Glutamatergic neuron (in vitro differentiated cells): Measurements from ENCODE around the gene TPGS2. TPM values are rescaled to one million over a fixed set of nuclear protein-coding genes. Genes with fewer than 3 reads are reported as not detected.

ENCODE experiments used
- DNase-seq: peaks from one replicate; pipeline ENCODE4 v3.0.0; 2022
- H3K27ac Mint-ChIP-seq: one replicate; pipeline ENCODE4 v1.8.0; 2020; ENCODE audit warnings: mild to moderate bottlenecking, mixed read lengths, inconsistent platforms; ENCODE audit not compliant: unreplicated experiment
- H3K27me3 Mint-ChIP-seq: one replicate; pipeline ENCODE4 v1.8.0; 2020; ENCODE audit warnings: mild to moderate bottlenecking, moderate library complexity, mixed read lengths, inconsistent platforms; ENCODE audit not compliant: unreplicated experiment
- H3K36me3 Mint-ChIP-seq: one replicate; pipeline ENCODE4 v1.8.0; 2020; ENCODE audit warnings: mild to moderate bottlenecking, mixed read lengths, inconsistent platforms; ENCODE audit not compliant: unreplicated experiment
- H3K4me1 Mint-ChIP-seq: one replicate; pipeline ENCODE4 v1.8.0; 2020; ENCODE audit warnings: mild to moderate bottlenecking, low read depth, mixed read lengths, inconsistent platforms; ENCODE audit not compliant: unreplicated experiment
- H3K4me3 Mint-ChIP-seq: one replicate; pipeline ENCODE4 v1.8.0; 2020; ENCODE audit warnings: mild to moderate bottlenecking, mixed read lengths, inconsistent platforms; ENCODE audit not compliant: unreplicated experiment
- H3K9me3 Mint-ChIP-seq: one replicate; pipeline ENCODE4 v1.8.0; 2020; ENCODE audit warnings: mild to moderate bottlenecking, moderate library complexity, mixed read lengths, inconsistent platforms; ENCODE audit not compliant: unreplicated experiment
- total RNA-seq: library from RNA; stranded (reverse); fragmentation: NEBNext Ultra II Directional; extraction: Animal tissue kit (Norgen Biotek cat#: 25700); gene quantifications from one replicate; pipeline ENCODE4 v1.2.1, GENCODE V29; 2021; ENCODE audit not compliant: unreplicated experiment
- TF ChIP-seq, protein P1 (sequence below): fragments of 200-600 bp; sonication (generic); IDR thresholded peaks from one replicate; pipeline ENCODE4 v1.5.0; 2021; ENCODE audit not compliant: partially characterized antibody, unreplicated experiment

The TPGS2 gene
- total RNA-seq, 1 donor from 2014 or later: 166 TPM

DNA sequence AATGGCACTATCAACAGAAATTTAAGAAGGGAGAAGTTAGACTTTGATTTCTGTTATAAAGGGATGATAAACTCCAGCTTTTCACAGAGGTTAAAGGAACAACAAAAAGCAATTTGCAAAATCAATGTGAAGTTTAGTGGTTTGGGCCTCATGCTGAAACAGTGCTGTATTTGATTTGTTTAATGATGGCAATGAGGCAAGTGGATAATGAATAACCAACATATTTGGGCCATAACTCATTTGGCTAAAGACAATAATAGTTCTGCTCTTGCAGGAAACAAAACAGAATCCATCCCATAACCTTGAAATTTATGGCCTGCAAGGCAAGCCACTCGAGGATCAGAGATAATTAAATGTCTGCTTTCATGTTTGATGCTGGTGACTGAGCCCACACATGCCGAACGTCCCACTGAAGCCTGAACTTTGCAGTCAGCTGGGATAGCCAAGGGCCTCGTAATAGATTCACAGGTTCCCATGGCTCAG is 56.5 kb downstream of the TPGS2 start:
- Mint-ChIP-seq H3K4me1 (peaks cover 12% of the 10 kb centered on the region), H3K27me3 (peaks cover 3% of the 10 kb centered on the region), H3K4me3 (no peak overlapping the region), H3K27ac (no peak overlapping the region), H3K36me3 (no peaks in the 10 kb centered on the region), H3K9me3 (no peaks in the 10 kb centered on the region)
- TF ChIP-seq, protein P1, sequence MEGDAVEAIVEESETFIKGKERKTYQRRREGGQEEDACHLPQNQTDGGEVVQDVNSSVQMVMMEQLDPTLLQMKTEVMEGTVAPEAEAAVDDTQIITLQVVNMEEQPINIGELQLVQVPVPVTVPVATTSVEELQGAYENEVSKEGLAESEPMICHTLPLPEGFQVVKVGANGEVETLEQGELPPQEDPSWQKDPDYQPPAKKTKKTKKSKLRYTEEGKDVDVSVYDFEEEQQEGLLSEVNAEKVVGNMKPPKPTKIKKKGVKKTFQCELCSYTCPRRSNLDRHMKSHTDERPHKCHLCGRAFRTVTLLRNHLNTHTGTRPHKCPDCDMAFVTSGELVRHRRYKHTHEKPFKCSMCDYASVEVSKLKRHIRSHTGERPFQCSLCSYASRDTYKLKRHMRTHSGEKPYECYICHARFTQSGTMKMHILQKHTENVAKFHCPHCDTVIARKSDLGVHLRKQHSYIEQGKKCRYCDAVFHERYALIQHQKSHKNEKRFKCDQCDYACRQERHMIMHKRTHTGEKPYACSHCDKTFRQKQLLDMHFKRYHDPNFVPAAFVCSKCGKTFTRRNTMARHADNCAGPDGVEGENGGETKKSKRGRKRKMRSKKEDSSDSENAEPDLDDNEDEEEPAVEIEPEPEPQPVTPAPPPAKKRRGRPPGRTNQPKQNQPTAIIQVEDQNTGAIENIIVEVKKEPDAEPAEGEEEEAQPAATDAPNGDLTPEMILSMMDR: no peak
- no peak for DNase-seq

DNA sequence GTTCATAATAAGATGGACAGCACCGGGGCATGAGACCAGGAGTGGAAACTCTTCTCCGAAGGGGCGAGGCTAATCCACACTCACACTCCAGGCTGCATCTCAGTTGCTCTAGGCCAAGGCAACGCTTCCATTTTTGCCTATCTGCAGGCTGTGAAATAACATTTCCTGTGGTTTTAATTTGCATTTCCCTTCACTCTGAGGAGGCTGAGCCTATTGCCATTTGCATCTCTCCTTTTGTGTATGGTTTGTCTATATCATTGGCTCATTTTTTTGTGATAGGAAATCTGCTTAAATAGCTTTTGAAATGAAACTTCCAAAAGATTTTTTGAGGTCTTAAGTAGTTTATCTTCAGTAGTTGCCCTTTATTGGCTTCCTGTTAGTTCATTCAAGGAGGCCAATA is 57.6 kb downstream of the TPGS2 start:
- Mint-ChIP-seq H3K27ac (no peak overlapping the region), H3K9me3 (no peaks in the 10 kb centered on the region), H3K4me3 (no peak overlapping the region), H3K27me3 (peaks cover 3% of the 10 kb centered on the region), H3K4me1 (peaks cover 10% of the 10 kb centered on the region), H3K36me3 (no peaks in the 10 kb centered on the region)
- DNase-seq: no peak
- TF ChIP-seq, protein P1: no peak

DNA sequence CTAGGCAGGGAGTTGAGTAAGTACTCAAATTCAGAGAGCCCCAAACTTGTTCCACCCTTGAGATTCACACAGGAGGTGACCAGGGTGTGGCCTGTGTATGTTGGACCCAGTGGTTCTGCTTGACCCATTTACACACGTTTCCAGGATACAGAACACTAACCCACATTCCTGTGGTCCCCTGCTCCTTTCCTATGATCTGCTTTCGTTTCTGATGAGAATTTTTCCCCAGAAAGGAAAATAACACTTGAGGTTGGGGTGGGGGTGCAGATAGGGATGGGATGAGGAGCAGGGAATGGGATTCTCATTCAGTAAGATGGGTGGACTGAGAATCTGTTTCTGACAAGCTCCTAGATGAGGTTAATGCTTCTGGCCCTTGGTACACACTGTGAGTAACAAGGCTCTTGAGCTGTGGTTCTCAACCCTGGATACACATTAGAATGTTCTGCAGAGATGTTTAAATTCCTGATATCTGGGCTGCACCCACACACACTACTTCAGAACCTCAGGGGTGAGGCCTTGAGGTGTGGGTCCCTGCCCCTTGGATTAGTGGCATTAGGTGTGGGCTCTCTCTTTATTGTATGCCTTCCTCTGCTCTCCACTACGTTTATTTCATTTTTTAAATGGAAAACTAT is 58.4 kb downstream of the TPGS2 start:
- Mint-ChIP-seq H3K4me1 (peaks cover 3% of the 10 kb centered on the region), H3K27ac (no peak overlapping the region), H3K27me3 (peaks cover 3% of the 10 kb centered on the region), H3K4me3 (no peak overlapping the region), H3K9me3 (no peaks in the 10 kb centered on the region), H3K36me3 (no peaks in the 10 kb centered on the region)
- TF ChIP-seq, protein P1: no peak
- DNase-seq: no peak

DNA sequence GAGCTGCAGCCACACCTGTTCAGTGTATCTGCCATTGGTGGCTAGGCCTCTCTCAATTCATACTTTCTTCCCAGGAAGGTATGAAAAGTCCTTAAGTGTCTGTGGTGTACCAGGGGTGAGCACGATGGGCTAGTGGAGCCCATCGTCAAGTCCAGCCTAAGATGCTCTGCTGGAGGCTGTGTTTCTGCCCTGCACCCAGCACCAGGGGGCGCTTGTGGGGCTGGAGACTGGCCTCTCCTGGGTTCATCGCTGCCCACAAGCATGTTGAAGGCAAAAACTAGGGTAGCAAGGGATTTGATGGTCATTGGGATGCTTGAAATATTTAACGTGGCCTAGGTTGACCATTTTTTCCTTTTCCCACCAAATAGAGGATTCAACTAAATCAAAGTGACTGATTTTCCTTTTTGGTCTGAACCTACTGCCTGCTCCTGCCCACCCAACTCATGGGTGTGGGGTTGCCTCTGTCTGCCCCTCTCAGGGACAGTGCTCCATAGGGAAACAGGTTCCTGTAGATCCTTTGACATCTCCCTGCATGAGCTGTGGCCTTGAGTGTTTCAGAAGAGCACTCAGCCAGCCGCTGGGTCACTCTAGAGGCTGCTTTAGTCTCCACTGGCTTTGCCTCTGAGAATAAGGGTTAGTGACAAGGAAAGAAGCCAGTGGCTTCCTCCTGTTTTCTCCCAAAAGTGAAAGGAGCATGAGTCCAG is 59.0 kb downstream of the TPGS2 start:
- H3K27ac Mint-ChIP-seq: no peak overlapping the region
- no peaks in the 10 kb centered on the region for H3K36me3 Mint-ChIP-seq
- H3K27me3 Mint-ChIP-seq: peaks cover 3% of the 10 kb centered on the region
- no peak for DNase-seq
- H3K4me1 Mint-ChIP-seq: no peaks in the 10 kb centered on the region
- TF ChIP-seq, protein P1: peak; percentile 22
- H3K9me3 Mint-ChIP-seq: no peaks in the 10 kb centered on the region
- no peak overlapping the region for H3K4me3 Mint-ChIP-seq

DNA sequence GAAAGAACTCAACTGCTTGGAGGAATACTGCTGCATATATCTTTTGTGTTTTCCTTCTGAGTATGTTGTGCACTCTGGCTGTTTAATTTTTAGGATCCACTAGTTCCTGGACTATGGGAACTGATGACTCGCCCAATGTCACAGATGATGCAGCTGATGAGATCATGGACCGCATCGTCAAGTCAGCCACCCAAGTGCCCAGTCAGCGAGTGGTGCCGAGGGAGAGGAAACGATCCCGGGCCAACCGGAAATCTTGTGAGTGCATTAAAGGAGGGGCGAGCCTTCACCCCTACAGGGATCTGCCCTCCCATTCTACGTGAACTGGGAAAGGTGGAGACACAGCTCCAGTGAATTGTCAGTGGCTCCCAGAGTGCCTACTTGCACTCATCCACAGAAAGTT is 59.6 kb downstream of the TPGS2 start:
- Mint-ChIP-seq H3K4me1 (no peaks in the 10 kb centered on the region), H3K36me3 (no peaks in the 10 kb centered on the region), H3K27ac (no peak overlapping the region), H3K9me3 (no peaks in the 10 kb centered on the region), H3K27me3 (peaks cover 3% of the 10 kb centered on the region), H3K4me3 (no peak overlapping the region)
- TF ChIP-seq, protein P1: no peak
- DNase-seq: no peak
